ENCODE results near the gene PABPC3.

DNA sequence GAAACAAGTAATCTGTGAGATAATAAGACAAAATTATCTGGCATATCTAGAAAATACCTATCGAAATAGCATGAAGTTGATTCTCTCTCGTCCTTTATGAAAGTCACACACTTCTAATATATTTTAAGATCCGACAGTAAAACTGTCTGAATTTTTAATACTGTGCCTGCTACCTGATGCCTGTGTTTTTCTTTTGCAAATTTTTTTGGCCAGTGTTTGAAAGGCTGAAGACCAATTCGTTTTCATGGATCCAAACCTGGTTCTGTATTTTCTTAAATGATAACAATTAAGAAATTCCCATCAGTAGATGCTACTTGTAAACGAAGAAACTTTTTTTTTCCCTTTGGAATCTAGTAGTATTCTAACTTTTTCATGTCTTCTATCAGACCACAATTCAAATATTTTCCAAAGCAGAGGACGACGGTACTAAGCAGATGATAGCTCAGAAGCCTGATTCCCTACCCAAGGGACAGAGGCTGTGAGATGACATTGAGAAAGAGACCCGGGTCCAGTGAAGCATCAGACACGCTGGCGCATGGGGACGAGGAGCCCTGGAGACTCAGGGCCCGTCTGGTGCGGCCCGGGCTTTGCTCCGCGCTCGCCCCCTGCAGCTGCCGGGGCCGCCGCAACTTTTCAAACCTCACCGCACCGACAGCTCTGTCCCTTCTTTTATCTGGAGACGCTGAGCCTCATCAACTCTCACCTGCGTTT, 49.5 kb upstream of the PABPC3 start:
- no peak for TF ChIP-seq ZBTB7A (CRISPR knock-in tag; IDR thresholded peaks at IDR 0.05)
- TF ChIP-seq, protein P1, sequence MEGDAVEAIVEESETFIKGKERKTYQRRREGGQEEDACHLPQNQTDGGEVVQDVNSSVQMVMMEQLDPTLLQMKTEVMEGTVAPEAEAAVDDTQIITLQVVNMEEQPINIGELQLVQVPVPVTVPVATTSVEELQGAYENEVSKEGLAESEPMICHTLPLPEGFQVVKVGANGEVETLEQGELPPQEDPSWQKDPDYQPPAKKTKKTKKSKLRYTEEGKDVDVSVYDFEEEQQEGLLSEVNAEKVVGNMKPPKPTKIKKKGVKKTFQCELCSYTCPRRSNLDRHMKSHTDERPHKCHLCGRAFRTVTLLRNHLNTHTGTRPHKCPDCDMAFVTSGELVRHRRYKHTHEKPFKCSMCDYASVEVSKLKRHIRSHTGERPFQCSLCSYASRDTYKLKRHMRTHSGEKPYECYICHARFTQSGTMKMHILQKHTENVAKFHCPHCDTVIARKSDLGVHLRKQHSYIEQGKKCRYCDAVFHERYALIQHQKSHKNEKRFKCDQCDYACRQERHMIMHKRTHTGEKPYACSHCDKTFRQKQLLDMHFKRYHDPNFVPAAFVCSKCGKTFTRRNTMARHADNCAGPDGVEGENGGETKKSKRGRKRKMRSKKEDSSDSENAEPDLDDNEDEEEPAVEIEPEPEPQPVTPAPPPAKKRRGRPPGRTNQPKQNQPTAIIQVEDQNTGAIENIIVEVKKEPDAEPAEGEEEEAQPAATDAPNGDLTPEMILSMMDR (CRISPR knock-in tag; IDR thresholded peaks at IDR 0.05) = no peak
- TF ChIP-seq CREB1 (IDR thresholded peaks at IDR 0.05) = no peak
- TF ChIP-seq CREB1 (CRISPR knock-in tag; IDR thresholded peaks at IDR 0.05) = no peak
- TF ChIP-seq CCAR2 (optimal IDR thresholded peaks at IDR 0.05; ENCODE audit: low read depth, low read length) = no peak
- TF ChIP-seq MAZ (IDR thresholded peaks at IDR 0.05; ENCODE audit: borderline replicate concordance, low read depth, low read length) = no peak
- no peak for TF ChIP-seq MAZ (CRISPR knock-in tag; IDR thresholded peaks at IDR 0.05; ENCODE audit: low read depth)
- no peak for TF ChIP-seq POLR2A (IDR thresholded peaks at IDR 0.05; ENCODE audit: insufficient read depth in 1 of 2, low read depth in 2 of 2, low read length in 2 of 2)
- no peak for TF ChIP-seq XRCC5 (optimal IDR thresholded peaks at IDR 0.05; ENCODE audit: low read length)
- no peak for TF ChIP-seq KDM1A (CRISPR knock-in tag; IDR thresholded peaks at IDR 0.05)
- TF ChIP-seq KDM5A (IDR thresholded peaks at IDR 0.05; ENCODE audit: borderline replicate concordance, low read length) = no peak
- no peak for TF ChIP-seq EP300 (IDR thresholded peaks at IDR 0.05; ENCODE audit: low read depth in 2 of 2, low read length in 2 of 2)
- TF ChIP-seq EP300 (CRISPR knock-in tag; IDR thresholded peaks at IDR 0.05; ENCODE audit: borderline replicate concordance) = no peak
- TF ChIP-seq HDAC2 (CRISPR knock-in tag; IDR thresholded peaks at IDR 0.05) = no peak
- no peak for TF ChIP-seq POLR2AphosphoS5 (IDR thresholded peaks at IDR 0.05; ENCODE audit: low read depth, low read length)
